DOHH2 (cell line): ENCODE results near the gene APBA2.

Experiments used
- H3F3A ChIP-seq: fragments of 200-600 bp; sonication (generic), shearing (Covaris generic); 2 replicates; pipeline ENCODE4 v1.6.0; 2016; ENCODE audit warnings: antibody characterized with exemption, mild to moderate bottlenecking; ENCODE audit not compliant: control insufficient read depth, insufficient read depth
- H3K27ac ChIP-seq: fragments of 200-600 bp; sonication (generic); 2 replicates; pipeline ENCODE4 v1.5.1; 2014; ENCODE audit warnings: low read depth, mild to moderate bottlenecking, low read length, moderate library complexity
- H3K27me3 ChIP-seq: fragments of 200-600 bp; sonication (generic); 2 replicates; pipeline ENCODE4 v1.6.1; 2014; ENCODE audit warnings: mild to moderate bottlenecking, low read length, mixed read lengths; ENCODE audit not compliant: control insufficient read depth
- H3K36me3 ChIP-seq: fragments of 200-600 bp; sonication (generic); 2 replicates; pipeline ENCODE4 v1.6.1; 2014; ENCODE audit warnings: mild to moderate bottlenecking, low read length, moderate library complexity, mixed read lengths; ENCODE audit not compliant: control insufficient read depth
- H3K4me1 ChIP-seq: fragments of 200-600 bp; sonication (generic); 2 replicates; pipeline ENCODE4 v1.6.1; 2014; ENCODE audit warnings: mild to moderate bottlenecking, low read length, mixed read lengths; ENCODE audit not compliant: control insufficient read depth
- H3K4me2 ChIP-seq: fragments of 200-600 bp; sonication (generic); 2 replicates; pipeline ENCODE4 v1.6.0; 2014; ENCODE audit warnings: mild to moderate bottlenecking, low read length, moderate library complexity
- H3K4me3 ChIP-seq: fragments of 200-600 bp; sonication (generic); 2 replicates; pipeline ENCODE4 v1.5.1; 2014; ENCODE audit warnings: mild to moderate bottlenecking, low read length, mixed read lengths
- H3K79me2 ChIP-seq: fragments of 200-600 bp; sonication (generic); 2 replicates; pipeline ENCODE4 v1.6.1; 2014; ENCODE audit warnings: mild to moderate bottlenecking, low read length, mixed read lengths; ENCODE audit not compliant: control insufficient read depth
- H3K9me2 ChIP-seq: fragments of 200-600 bp; sonication (generic); replicated peaks from 2 replicates; pipeline ENCODE4 v1.6.1; 2014; ENCODE audit warnings: mild to moderate bottlenecking, low read length, mixed read lengths; ENCODE audit not compliant: control insufficient read depth
- H3K9me3 ChIP-seq: fragments of 200-600 bp; sonication (generic); 2 replicates; pipeline ENCODE4 v1.6.1; 2014; ENCODE audit warnings: antibody characterized with exemption, low read length, mixed read lengths; ENCODE audit not compliant: control insufficient read depth, insufficient read depth
- H4K20me1 ChIP-seq: fragments of 200-600 bp; sonication (generic); 2 replicates; pipeline ENCODE4 v1.6.0; 2014; ENCODE audit warnings: low read depth, mild to moderate bottlenecking, antibody characterized with exemption, low read length, moderate library complexity; ENCODE audit not compliant: control insufficient read depth, insufficient read depth
- CTCF ChIP-seq: fragments of 200-600 bp; sonication (generic); IDR thresholded peaks from one replicate; pipeline ENCODE4 v1.5.1; 2014; ENCODE audit warnings: antibody characterized with exemption, mild to moderate bottlenecking, low read depth, low read length; ENCODE audit not compliant: poor library complexity, severe bottlenecking
- EZH2phosphoT487 ChIP-seq: fragments of 200-600 bp; sonication (generic); IDR thresholded peaks from 2 replicates; pipeline ENCODE4 v1.6.1; 2017; ENCODE audit warnings: borderline replicate concordance, mild to moderate bottlenecking, antibody characterized with exemption, low read length, moderate library complexity, mixed read lengths

Gene APBA2

GRCh38 chr15:28986108-28986507 is 100.3 kb downstream of the APBA2 start:
- Histone ChIP-seq H3K9me2 (no peaks in the 10 kb centered on the region), H4K20me1 (no peaks in the 10 kb centered on the region), H3K79me2 (no peaks in the 10 kb centered on the region), H3K9me3 (no peaks in the 10 kb centered on the region), H3F3A (no peaks in the 10 kb centered on the region), H3K4me2 (no peak overlapping the region), H3K36me3 (no peaks in the 10 kb centered on the region), H3K27ac (no peak overlapping the region), H3K4me1 (no peaks in the 10 kb centered on the region), H3K27me3 (peaks cover 6% of the 10 kb centered on the region; the same call in 1 of the 2 replicates), H3K4me3 (no peak overlapping the region)
- TF ChIP-seq CTCF = no peak
- TF ChIP-seq EZH2phosphoT487 = no peak

- Histone ChIP-seq H4K20me1 (no peaks in the 10 kb centered on the region), H3K4me3 (no peak overlapping the region), H3K9me2 (no peaks in the 10 kb centered on the region), H3K36me3 (no peaks in the 10 kb centered on the region), H3K9me3 (no peaks in the 10 kb centered on the region), H3K4me1 (no peaks in the 10 kb centered on the region), H3K27me3 (no peaks in the 10 kb centered on the region), H3F3A (no peaks in the 10 kb centered on the region), H3K27ac (no peak overlapping the region), H3K4me2 (no peak overlapping the region), H3K79me2 (no peaks in the 10 kb centered on the region)
- TF ChIP-seq CTCF = no peak
- TF ChIP-seq EZH2phosphoT487 = no peak
Observed at GRCh38 chr15:28986726-28987125, 101.0 kb downstream of the APBA2 start.

DNA sequence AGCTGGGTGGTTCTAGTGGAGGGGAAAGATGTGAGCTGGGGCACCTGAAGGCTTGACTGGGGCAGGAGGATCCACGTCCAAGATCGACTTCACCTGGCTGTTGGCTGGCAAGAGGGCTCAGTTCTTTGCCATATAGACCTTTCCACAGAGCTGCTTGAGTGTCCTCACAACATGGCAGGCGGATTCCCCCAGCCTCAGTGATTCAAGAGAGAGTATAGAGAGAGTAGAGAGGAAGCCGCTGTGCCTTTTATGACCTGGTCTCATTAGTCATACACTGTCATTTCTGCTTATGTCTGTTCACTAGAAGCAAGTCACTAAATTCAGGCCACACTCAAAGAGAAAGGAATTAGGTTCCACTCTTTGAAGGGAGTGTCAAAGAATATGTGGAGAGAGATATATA is 101.6 kb downstream of the APBA2 start:
- Histone ChIP-seq H3F3A (no peaks in the 10 kb centered on the region), H3K27ac (no peak overlapping the region), H3K4me1 (no peaks in the 10 kb centered on the region), H3K4me2 (no peak overlapping the region), H3K79me2 (no peaks in the 10 kb centered on the region), H3K27me3 (no peaks in the 10 kb centered on the region), H4K20me1 (no peaks in the 10 kb centered on the region), H3K36me3 (no peaks in the 10 kb centered on the region), H3K9me3 (no peaks in the 10 kb centered on the region), H3K4me3 (no peak overlapping the region), H3K9me2 (no peaks in the 10 kb centered on the region)
- TF ChIP-seq EZH2phosphoT487 = no peak
- no peak for TF ChIP-seq CTCF
